Measurements from ENCODE around the gene ACSF2.

DNA sequence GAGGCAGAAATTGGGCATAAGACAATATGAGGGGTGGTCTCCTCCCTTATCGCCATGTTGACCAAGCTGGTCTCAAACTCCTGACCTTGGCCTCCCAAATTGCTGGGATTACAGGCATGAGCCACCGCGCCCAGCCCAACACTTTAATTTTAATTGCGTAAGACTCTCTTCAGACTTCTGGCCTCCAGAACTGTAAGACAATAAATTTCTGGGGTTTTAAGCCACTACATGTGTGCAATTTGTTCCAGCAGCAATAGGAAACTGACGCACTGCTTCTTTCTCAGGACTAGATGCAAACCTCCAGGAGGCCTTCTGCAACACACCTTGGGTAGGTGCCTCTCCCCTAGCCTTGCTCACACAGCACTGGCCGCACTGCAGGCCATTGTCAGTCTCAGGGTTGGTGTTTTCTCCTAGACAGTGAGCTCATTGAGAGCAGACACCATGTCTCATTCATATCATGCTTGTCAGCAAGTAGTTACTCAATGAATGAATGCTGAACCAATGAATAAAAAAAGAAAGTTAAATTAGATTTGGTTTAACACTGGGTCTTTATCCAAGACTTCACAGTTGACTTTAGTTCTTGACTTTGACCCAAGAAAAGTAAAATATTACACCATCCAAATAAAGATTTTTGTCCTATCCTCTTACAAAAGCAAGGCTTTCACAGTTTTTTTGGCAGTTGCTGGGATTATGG, 5.5 kb upstream of the ACSF2 start:
- TF ChIP-seq POLR2A (IDR thresholded peaks at IDR 0.05; ENCODE audit: low read length) (no peak), GATA1 (IDR thresholded peaks at IDR 0.05; ENCODE audit: low read depth, low read length) (no peak)

All from erythroblast (primary cell).